ENCODE data around the gene PHF12. TPM values are rescaled to one million over a fixed set of nuclear protein-coding genes. Genes with fewer than 3 reads are reported as not detected.
"Not testable (repeated sequence)": the region's sequence is repeated elsewhere in the genome, so short reads cannot be mapped to it uniquely, and the experiment has no call there.

The PHF12 gene
- total and polyA plus RNA-seq, 7 donors: 6.9 to 54.3 (median 39.1) TPM

- peak; percentile 79 for DNase-seq
- H3K4me3 ChIP-seq: peak overlapping the region; percentile 69 to 93 (median 83)
- 14 to 22% methylated on average over 23 of the region's 23 CpGs for WGBS, 2 donors
- H3K27ac ChIP-seq: peak overlapping the region; percentile 82 to 96 (median 92)
- H3K36me3 ChIP-seq: no peaks in the 10 kb centered on the region
- peaks cover 0 to 38% (median 31%) of the 10 kb centered on the region in 4 donors for H3K4me1 ChIP-seq
- TF ChIP-seq CTCF (IDR thresholded peaks at IDR 0.05) (no peak), POLR2AphosphoS5 (IDR thresholded peaks at IDR 0.05) (no peak), EP300 (IDR thresholded peaks at IDR 0.05) (no peak), POLR2A (IDR thresholded peaks at IDR 0.05) (no peak)
- H3K9me3 ChIP-seq: no peaks in the 10 kb centered on the region
- H3K27me3 ChIP-seq: no peaks in the 10 kb centered on the region
- intact Hi-C loops (cut with DNase I): loop anchor here (2.0 to 5.0 kb wide), 5 partner anchors 46 to 171 kb away; partner anchors contain the start of genes NEK8, PHF12 and TLCD1
Observed at GRCh38 chr17:28897769-28898526, 53.4 kb downstream of the PHF12 start.

DNA sequence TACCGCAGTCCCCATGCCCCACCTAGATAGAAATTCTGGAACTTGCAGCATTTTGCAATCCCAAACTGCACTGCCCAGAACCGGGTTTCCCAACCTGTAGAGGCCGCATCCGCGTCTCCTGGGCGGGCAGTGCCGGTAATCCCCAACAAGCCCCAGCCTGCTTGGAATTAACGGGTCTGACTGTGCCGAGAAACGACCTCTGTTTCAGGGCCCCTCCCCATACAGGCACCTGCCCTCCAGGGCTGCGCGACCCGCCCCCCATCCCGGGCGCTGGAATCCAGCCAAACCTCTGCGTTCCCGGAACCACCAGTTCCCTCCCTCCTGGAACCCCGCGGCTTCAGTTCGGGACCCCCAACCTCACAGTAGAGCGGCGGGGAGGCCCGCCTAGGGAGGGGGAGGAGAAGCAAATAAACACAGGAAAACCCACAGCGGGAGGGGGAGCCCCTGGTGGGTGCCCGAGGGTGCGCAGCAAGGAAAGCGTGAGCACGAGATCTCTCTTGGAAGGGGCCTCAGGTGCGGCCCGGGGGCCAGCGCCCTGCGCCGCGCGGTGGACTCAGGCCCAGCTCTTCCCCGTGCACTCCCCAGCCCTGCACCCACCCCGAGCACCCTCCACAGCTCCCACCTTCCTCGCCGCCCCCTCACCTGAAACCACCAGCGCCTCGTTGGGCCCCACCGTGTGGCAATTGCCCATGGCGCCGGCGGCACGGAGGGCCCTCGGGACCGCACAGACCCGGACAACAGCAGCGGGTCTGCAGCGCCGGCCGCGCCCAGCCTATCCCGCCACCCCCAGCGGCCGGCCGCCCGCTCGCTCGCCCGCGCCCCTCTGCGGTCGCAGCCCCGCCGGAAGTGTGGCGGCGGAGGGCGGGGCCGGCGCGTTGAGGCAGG lies 54.2 kb downstream of the PHF12 start, which contains the start of gene FLOT2:
TSS of gene FLOT2 (minus strand) at position 850 of the 885 bp plus-strand sequence. CDS start at position 691, 159 bp downstream.
- intact Hi-C loops (cut with DNase I): loop anchor here (2.0 to 5.0 kb wide), 5 partner anchors 45 to 170 kb away; partner anchors contain the start of genes NEK8, PHF12 and TLCD1
- WGBS, 2 donors: 0% methylated on average over 73 of the region's 73 CpGs
- peak within 1 kb of the TSS; percentile 69 to 93 (median 83) for H3K4me3 ChIP-seq
- peak within 1 kb of the TSS; percentile 82 to 96 (median 92) for H3K27ac ChIP-seq
- TF ChIP-seq CTCF (IDR thresholded peaks at IDR 0.05) (peak in 3 of 4 experiments; percentile 12 to 34 (median 27)), EP300 (IDR thresholded peaks at IDR 0.05) (peak in 2 of 4 donors; percentile 10 to 61), POLR2AphosphoS5 (IDR thresholded peaks at IDR 0.05) (peak in 2 of 4 donors; percentile 54 to 62), POLR2A (IDR thresholded peaks at IDR 0.05) (no peak)
- peaks cover 0 to 35% (median 29%) of the 10 kb centered on the region in 4 donors for H3K4me1 ChIP-seq
- H3K27me3 ChIP-seq: no peaks in the 10 kb centered on the region
- H3K36me3 ChIP-seq: no peaks in the 10 kb centered on the region
- peak; percentile 87 for DNase-seq
- H3K9me3 ChIP-seq: no peaks in the 10 kb centered on the region

- intact Hi-C loops (cut with DNase I): loop anchor here (2.0 to 5.0 kb wide), 5 partner anchors 44 to 169 kb away; partner anchors contain the start of genes NEK8, PHF12 and TLCD1
- Histone ChIP-seq H3K9me3 (no peaks in the 10 kb centered on the region), H3K27ac (peak overlapping the region; percentile 82 to 96 (median 92)), H3K4me1 (peaks cover 0 to 30% (median 23%) of the 10 kb centered on the region in 4 donors), H3K4me3 (peak overlapping the region; percentile 69 to 93 (median 83)), H3K36me3 (no peaks in the 10 kb centered on the region), H3K27me3 (no peaks in the 10 kb centered on the region)
- TF ChIP-seq POLR2A (IDR thresholded peaks at IDR 0.05) (no peak), EP300 (IDR thresholded peaks at IDR 0.05) (no peak), POLR2AphosphoS5 (IDR thresholded peaks at IDR 0.05) (no peak), CTCF (IDR thresholded peaks at IDR 0.05) (no peak)
- 8 to 10% methylated on average over 5 of the region's 5 CpGs for WGBS, 2 donors
- DNase-seq: no peak
Observed at GRCh38 chr17:28896491-28896883, 54.8 kb downstream of the PHF12 start.

DNA sequence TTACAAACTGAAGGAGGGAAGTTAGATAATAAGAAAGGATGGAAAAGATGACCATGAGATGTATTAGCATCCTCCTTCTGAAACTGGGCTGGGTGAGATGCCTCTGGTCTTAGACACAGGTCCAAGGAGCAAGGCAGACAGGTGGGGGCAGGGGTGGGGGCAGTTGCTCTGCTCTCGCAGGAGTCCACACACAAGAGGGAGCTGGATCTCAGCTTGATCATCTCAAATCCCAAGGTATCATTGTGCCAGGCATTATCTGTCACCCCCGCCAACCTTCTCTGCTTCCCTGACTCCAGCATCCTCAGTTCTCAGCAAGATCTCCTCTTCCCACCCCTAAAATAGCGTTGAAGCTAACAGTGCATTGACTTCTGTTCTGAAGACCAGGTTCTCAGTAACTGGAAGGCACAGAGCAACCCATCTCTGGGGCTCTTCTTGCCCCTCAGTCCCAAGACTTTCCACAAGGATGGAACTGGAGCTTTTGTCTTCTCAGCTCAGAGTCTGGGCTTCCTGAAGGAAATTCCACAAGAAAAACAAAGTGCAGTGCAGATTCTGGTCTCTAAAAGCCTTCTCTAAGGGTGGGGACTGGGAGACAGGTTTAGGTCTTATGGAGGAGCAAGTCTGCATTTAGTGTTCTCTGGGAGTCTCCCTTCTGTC lies 55.4 kb downstream of the PHF12 start:
- DNase-seq: no peak
- 46 to 52% methylated on average over 3 of the region's 3 CpGs for WGBS, 2 donors
- Histone ChIP-seq H3K4me1 (peaks cover 0 to 30% (median 21%) of the 10 kb centered on the region in 4 donors), H3K36me3 (peaks cover 0 to 6% (median 0%) of the 10 kb centered on the region in 4 donors), H3K4me3 (peak overlapping the region in 2 of 4 donors; percentile 82 to 93), H3K9me3 (no peaks in the 10 kb centered on the region), H3K27me3 (no peaks in the 10 kb centered on the region), H3K27ac (peak overlapping the region; percentile 82 to 96 (median 92))
- TF ChIP-seq EP300 (IDR thresholded peaks at IDR 0.05) (no peak), POLR2A (IDR thresholded peaks at IDR 0.05) (no peak), POLR2AphosphoS5 (IDR thresholded peaks at IDR 0.05) (no peak), CTCF (IDR thresholded peaks at IDR 0.05) (no peak)
- intact Hi-C loops (cut with DNase I): loop anchor here (2.0 to 5.0 kb wide), 5 partner anchors 44 to 169 kb away; partner anchors contain the start of genes NEK8, PHF12 and TLCD1

GRCh38 chr17:28893248-28894183 lies 57.8 kb downstream of the PHF12 start:
- DNase-seq; intact Hi-C loops (cut with DNase I); H3K27me3 ChIP-seq; H3K9me3 ChIP-seq; H3K4me3 ChIP-seq: not testable (repeated sequence)
- peaks cover 0 to 11% (median 0%) of the 10 kb centered on the region in 4 donors for H3K36me3 ChIP-seq
- WGBS, 2 donors: 57 to 60% methylated on average over 16 of the region's 16 CpGs
- H3K4me1 ChIP-seq: peaks cover 0 to 27% (median 21%) of the 10 kb centered on the region in 4 donors
- H3K27ac ChIP-seq: peak overlapping the region; percentile 8 to 65 (median 38)

All from sigmoid colon (tissue), 7 donors.